SK-N-SH treated with all-trans-retinoic acid at 6 μM for 48 hours (cell line): ENCODE data around the gene ADIRF.
"Not testable (repeated sequence)": the region's sequence is repeated elsewhere in the genome, so short reads cannot be mapped to it uniquely, and the experiment has no call there.

Source experiments
- ATAC-seq: fragments of 200-7000 bp; cut with Tn5 transposase; 3 replicates; pipeline ENCODE4 v1.9.1; 2020; ENCODE audit warnings: mild to moderate bottlenecking, moderate library complexity
- ARNTL ChIP-seq: fragments of 450-650 bp; formaldehyde crosslinking; IDR thresholded peaks from 2 replicates; pipeline ENCODE4 v1.5.0; 2020; ENCODE audit warnings: low read depth, mild to moderate bottlenecking, moderate library complexity, borderline replicate concordance
- BACH2 ChIP-seq: fragments of 250-450 bp; sonication (Bioruptor Pico); IDR thresholded peaks from 2 replicates; pipeline ENCODE4 v1.9.0; 2021; ENCODE audit warnings: mild to moderate bottlenecking, borderline replicate concordance
- ESRRG ChIP-seq: fragments of 250-450 bp; sonication (Bioruptor Pico); IDR thresholded peaks from 2 replicates; pipeline ENCODE4 v1.6.1; 2021; ENCODE audit warnings: mild to moderate bottlenecking
- GLIS3 ChIP-seq: fragments of 250-450 bp; sonication (Bioruptor Pico); IDR thresholded peaks from 2 replicates; pipeline ENCODE4 v1.5.0; 2020; ENCODE audit warnings: mild to moderate bottlenecking, moderate library complexity
- ISL1 ChIP-seq: fragments of 250-450 bp; sonication (Bioruptor Pico); IDR thresholded peaks from 2 replicates; pipeline ENCODE4 v2.1.2; 2022; ENCODE audit warnings: mild to moderate bottlenecking, moderate library complexity
- OSR1 ChIP-seq: fragments of 250-450 bp; sonication (Bioruptor Pico); IDR thresholded peaks from 2 replicates; pipeline ENCODE4 v1.8.0; 2022; ENCODE audit warnings: moderate library complexity, mild to moderate bottlenecking, inconsistent platforms
- RARB ChIP-seq: fragments of 250-450 bp; sonication (Bioruptor Pico); IDR thresholded peaks from 2 replicates; pipeline ENCODE4 v1.8.0; 2021; ENCODE audit warnings: mild to moderate bottlenecking, moderate library complexity
- SNAI2 ChIP-seq: fragments of 250-450 bp; sonication (Bioruptor Pico); IDR thresholded peaks from 2 replicates; pipeline ENCODE4 v1.5.0; 2020; ENCODE audit warnings: mild to moderate bottlenecking, moderate library complexity
- TOX ChIP-seq: fragments of 250-450 bp; sonication (Bioruptor Pico); IDR thresholded peaks from 2 replicates; pipeline ENCODE4 v1.8.0; 2021; ENCODE audit warnings: mild to moderate bottlenecking, moderate library complexity, borderline replicate concordance
- ZC3H10 ChIP-seq: fragments of 250-450 bp; sonication (Bioruptor Pico); IDR thresholded peaks from 2 replicates; pipeline ENCODE4 v1.5.1; 2021; ENCODE audit warnings: mild to moderate bottlenecking, moderate library complexity
- ZFP30 ChIP-seq: fragments of 450-650 bp; formaldehyde crosslinking; IDR thresholded peaks from 2 replicates; pipeline ENCODE4 v1.5.0; 2022; ENCODE audit warnings: mild to moderate bottlenecking, moderate library complexity
- ZNF565 ChIP-seq: fragments of 450-650 bp; formaldehyde crosslinking; conservative IDR thresholded peaks from 2 replicates; pipeline ENCODE4 v1.5.0; 2020; ENCODE audit warnings: low read depth, mild to moderate bottlenecking, moderate library complexity
- ZNF70 ChIP-seq: fragments of 450-650 bp; formaldehyde crosslinking; IDR thresholded peaks from 2 replicates; pipeline ENCODE4 v1.5.0; 2020; ENCODE audit warnings: mild to moderate bottlenecking, moderate library complexity
- ZNF8 ChIP-seq: fragments of 450-650 bp; formaldehyde crosslinking; IDR thresholded peaks from 2 replicates; pipeline ENCODE4 v1.5.0; 2020; ENCODE audit warnings: mild to moderate bottlenecking, moderate library complexity
- TF ChIP-seq, protein P1 (sequence below): fragments of 250-450 bp; sonication (Bioruptor Pico); IDR thresholded peaks from 2 replicates; pipeline ENCODE4 v1.5.1; 2020; ENCODE audit warnings: low read depth, mild to moderate bottlenecking, moderate library complexity
- TF ChIP-seq, protein P2 (sequence below): fragments of 250-450 bp; sonication (Bioruptor Pico); IDR thresholded peaks from 2 replicates; pipeline ENCODE4 v1.8.0; 2020; ENCODE audit warnings: mild to moderate bottlenecking, moderate library complexity, borderline replicate concordance
- TF ChIP-seq, protein P3 (sequence below): fragments of 250-450 bp; sonication (Bioruptor Pico); IDR thresholded peaks from 2 replicates; pipeline ENCODE4 v1.5.1; 2021; ENCODE audit warnings: mild to moderate bottlenecking, moderate library complexity
- TF ChIP-seq, protein P4 (sequence below): fragments of 250-450 bp; sonication (Bioruptor Pico); IDR thresholded peaks from 2 replicates; pipeline ENCODE4 v1.5.0; 2020; ENCODE audit warnings: mild to moderate bottlenecking, moderate library complexity
- TF ChIP-seq, protein P5 (sequence below): fragments of 250-450 bp; sonication (Bioruptor Pico); IDR thresholded peaks from 2 replicates; pipeline ENCODE4 v1.8.0; 2021; ENCODE audit warnings: low read depth, mild to moderate bottlenecking, moderate library complexity, borderline replicate concordance

ADIRF gene

DNA sequence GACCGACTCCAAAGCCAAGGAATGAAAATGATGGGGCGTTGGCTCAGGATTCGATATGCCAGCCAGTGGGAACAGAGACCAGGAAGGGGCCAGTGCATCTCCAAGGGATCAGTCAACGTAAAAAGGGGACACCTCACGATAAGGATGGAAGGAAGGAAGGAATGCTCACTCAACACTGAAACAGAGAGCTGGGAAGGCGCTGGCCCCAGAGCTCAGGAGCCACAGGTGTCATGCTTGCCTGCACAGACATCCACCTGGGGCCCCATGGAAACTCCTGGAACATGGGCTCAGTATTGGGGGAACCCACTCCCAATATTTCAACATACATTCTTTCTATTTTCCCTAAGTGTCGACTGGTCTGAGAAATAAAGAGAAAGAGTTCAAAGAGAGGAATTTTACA is 16.2 kb upstream of the ADIRF start (continued):
- TF ChIP-seq OSR1 (CRISPR knock-in tag) (no peak), ISL1 (CRISPR knock-in tag) (no peak), ESRRG (CRISPR knock-in tag) (no peak), SNAI2 (CRISPR knock-in tag) (no peak), TOX (CRISPR knock-in tag) (no peak), ZFP30 (CRISPR knock-in tag) (no peak), ZC3H10 (no peak), ARNTL (no peak), ZNF70 (CRISPR knock-in tag) (no peak)
- TF ChIP-seq, protein P1, sequence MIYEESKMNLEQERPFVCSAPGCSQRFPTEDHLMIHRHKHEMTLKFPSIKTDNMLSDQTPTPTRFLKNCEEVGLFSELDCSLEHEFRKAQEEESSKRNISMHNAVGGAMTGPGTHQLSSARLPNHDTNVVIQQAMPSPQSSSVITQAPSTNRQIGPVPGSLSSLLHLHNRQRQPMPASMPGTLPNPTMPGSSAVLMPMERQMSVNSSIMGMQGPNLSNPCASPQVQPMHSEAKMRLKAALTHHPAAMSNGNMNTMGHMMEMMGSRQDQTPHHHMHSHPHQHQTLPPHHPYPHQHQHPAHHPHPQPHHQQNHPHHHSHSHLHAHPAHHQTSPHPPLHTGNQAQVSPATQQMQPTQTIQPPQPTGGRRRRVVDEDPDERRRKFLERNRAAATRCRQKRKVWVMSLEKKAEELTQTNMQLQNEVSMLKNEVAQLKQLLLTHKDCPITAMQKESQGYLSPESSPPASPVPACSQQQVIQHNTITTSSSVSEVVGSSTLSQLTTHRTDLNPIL = no peak

DNA sequence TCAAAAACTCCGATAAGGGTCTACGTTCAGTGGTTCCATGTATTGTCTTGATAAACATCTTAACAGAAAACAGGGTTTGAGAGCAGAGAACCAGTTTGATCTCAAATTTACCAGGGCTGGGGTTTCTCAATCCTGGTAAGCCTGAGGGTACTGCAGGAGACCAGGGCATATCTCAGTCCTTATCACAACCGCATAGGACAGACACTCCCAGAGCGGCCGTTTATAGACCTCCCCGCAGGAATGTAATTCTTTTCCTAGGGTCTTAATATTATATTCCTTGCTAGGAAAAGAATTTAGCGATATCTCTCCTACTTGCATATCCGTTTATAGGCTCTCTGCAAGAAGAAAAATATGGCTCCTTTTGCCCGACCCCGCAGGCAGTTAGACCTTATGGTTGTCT is 15.6 kb upstream of the ADIRF start:
- not testable (repeated sequence) for ATAC-seq

DNA sequence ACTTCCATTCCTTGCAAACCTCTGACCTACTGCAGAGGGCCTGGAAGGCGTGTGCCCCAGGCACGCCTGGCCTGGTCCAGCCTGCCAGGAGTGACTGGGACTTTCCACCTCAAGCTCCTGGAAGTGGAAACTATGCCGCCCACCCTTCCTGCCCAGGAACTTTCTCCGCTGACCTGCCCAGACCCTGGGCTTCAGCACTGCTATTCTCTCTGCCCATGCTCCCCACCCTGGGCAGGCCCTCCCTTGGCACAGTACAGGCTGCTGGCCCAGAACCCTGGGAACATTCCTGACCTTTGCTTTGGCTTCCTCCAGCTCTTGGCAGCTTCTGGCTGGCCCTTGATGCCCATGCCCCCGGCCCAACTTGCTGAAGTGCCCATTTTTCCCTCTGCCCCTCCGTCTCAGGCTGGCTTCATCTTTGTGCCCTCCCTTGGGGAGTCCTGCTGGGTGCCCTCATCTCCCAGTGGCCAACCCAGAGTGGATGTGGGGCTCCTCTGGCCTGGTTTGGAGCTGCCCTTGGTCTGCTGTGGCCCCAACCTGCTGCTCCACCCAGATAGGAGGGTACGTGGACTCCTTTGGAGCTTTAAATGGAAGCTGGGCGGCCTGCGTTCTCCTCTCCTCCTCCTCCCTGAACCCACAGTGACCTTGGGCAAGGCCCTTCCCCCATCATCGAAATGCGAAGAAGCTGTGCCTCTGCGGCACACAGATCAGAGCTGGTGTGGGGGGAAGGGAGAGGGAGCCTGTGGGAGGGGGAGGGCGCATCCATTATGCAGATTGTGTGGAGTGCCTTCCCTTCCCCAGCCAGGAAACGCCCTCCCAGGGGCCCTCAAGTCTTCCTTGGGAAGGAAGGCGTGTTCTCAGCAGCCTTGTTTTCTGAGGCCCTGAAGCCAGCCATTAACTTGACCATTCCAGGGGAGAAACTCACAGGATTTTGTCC is 14.3 kb upstream of the ADIRF start:
- TF ChIP-seq ARNTL (no peak), ISL1 (CRISPR knock-in tag) (no peak), OSR1 (CRISPR knock-in tag) (no peak), GLIS3 (no peak), ZFP30 (CRISPR knock-in tag) (no peak), ZC3H10 (no peak), ZNF70 (CRISPR knock-in tag) (no peak), ZNF8 (CRISPR knock-in tag) (no peak)
- TF ChIP-seq, protein P2, sequence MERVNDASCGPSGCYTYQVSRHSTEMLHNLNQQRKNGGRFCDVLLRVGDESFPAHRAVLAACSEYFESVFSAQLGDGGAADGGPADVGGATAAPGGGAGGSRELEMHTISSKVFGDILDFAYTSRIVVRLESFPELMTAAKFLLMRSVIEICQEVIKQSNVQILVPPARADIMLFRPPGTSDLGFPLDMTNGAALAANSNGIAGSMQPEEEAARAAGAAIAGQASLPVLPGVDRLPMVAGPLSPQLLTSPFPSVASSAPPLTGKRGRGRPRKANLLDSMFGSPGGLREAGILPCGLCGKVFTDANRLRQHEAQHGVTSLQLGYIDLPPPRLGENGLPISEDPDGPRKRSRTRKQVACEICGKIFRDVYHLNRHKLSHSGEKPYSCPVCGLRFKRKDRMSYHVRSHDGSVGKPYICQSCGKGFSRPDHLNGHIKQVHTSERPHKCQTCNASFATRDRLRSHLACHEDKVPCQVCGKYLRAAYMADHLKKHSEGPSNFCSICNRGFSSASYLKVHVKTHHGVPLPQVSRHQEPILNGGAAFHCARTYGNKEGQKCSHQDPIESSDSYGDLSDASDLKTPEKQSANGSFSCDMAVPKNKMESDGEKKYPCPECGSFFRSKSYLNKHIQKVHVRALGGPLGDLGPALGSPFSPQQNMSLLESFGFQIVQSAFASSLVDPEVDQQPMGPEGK (CRISPR knock-in tag) = no peak
- TF ChIP-seq, protein P3, sequence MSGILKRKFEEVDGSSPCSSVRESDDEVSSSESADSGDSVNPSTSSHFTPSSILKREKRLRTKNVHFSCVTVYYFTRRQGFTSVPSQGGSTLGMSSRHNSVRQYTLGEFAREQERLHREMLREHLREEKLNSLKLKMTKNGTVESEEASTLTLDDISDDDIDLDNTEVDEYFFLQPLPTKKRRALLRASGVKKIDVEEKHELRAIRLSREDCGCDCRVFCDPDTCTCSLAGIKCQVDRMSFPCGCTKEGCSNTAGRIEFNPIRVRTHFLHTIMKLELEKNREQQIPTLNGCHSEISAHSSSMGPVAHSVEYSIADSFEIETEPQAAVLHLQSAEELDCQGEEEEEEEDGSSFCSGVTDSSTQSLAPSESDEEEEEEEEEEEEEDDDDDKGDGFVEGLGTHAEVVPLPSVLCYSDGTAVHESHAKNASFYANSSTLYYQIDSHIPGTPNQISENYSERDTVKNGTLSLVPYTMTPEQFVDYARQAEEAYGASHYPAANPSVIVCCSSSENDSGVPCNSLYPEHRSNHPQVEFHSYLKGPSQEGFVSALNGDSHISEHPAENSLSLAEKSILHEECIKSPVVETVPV (CRISPR knock-in tag) = no peak
- TF ChIP-seq, protein P4, sequence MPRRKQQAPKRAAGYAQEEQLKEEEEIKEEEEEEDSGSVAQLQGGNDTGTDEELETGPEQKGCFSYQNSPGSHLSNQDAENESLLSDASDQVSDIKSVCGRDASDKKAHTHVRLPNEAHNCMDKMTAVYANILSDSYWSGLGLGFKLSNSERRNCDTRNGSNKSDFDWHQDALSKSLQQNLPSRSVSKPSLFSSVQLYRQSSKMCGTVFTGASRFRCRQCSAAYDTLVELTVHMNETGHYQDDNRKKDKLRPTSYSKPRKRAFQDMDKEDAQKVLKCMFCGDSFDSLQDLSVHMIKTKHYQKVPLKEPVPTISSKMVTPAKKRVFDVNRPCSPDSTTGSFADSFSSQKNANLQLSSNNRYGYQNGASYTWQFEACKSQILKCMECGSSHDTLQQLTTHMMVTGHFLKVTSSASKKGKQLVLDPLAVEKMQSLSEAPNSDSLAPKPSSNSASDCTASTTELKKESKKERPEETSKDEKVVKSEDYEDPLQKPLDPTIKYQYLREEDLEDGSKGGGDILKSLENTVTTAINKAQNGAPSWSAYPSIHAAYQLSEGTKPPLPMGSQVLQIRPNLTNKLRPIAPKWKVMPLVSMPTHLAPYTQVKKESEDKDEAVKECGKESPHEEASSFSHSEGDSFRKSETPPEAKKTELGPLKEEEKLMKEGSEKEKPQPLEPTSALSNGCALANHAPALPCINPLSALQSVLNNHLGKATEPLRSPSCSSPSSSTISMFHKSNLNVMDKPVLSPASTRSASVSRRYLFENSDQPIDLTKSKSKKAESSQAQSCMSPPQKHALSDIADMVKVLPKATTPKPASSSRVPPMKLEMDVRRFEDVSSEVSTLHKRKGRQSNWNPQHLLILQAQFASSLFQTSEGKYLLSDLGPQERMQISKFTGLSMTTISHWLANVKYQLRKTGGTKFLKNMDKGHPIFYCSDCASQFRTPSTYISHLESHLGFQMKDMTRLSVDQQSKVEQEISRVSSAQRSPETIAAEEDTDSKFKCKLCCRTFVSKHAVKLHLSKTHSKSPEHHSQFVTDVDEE = no peak
- TF ChIP-seq, protein P5, sequence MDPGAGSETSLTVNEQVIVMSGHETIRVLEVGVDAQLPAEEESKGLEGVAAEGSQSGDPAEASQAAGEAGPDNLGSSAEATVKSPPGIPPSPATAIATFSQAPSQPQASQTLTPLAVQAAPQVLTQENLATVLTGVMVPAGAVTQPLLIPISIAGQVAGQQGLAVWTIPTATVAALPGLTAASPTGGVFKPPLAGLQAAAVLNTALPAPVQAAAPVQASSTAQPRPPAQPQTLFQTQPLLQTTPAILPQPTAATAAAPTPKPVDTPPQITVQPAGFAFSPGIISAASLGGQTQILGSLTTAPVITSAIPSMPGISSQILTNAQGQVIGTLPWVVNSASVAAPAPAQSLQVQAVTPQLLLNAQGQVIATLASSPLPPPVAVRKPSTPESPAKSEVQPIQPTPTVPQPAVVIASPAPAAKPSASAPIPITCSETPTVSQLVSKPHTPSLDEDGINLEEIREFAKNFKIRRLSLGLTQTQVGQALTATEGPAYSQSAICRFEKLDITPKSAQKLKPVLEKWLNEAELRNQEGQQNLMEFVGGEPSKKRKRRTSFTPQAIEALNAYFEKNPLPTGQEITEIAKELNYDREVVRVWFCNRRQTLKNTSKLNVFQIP = no peak
- no peak for ATAC-seq

DNA sequence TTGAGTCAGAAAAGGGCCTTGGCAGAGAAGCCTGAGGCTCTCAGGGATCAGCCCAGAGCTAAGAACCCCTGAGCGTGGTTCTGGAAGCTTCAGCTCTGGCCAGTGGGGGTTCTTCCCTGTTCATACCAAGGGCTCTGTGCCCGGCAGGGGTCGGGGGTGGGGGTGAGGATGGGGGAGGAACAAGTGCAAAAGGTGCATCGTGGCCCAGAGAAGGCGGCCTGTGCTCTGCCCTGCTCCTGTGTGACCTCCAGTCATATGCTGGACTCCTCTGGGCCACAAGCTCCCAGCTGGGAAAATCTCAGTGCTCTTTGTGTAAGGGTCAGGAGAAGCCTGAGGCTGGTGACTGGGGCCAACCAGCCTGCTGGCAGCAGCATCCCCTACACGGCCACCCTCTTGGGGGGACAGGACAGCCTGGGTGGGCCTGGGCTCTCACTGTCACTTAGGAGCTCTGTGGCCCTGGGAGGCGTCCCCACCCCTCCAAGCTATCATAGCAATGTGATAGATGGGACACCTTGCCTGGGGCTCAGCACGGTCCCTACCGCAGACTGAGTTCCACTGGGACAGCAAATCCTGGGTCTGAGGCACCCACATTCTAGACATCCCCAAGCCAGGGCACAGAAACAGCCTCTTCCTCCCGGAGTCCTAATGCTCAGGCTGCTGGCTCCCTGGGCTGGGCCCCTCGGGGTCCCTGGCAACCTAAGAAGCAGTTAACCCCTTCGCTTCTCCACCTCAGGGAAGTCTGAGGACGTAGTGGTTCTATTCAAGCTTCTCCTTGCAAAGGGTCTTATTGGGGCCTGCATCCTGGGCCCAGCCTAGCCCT is 13.4 kb upstream of the ADIRF start:
- ATAC-seq = no peak
- TF ChIP-seq ZNF565 = no peak
- no peak for TF ChIP-seq TOX (CRISPR knock-in tag)
- TF ChIP-seq, protein P1 = no peak
- no peak for TF ChIP-seq SNAI2 (CRISPR knock-in tag)
- TF ChIP-seq RARB (CRISPR knock-in tag) = no peak
- TF ChIP-seq, protein P5 = no peak
- TF ChIP-seq BACH2 (CRISPR knock-in tag) = no peak
